ENCODE measurements around the gene AIFM2. TPM values are rescaled to one million over a fixed set of nuclear protein-coding genes. Genes with fewer than 3 reads are reported as not detected.

AIFM2 gene
- total and polyA plus RNA-seq, 10 of the 15 experiments (the other 5 are each of a cell fraction or from before 2014, with no cell fraction given): 4.5 to 30.8 (median 15.6) TPM

GRCh38 chr10:70146489-70147258 is 14.0 kb upstream of the AIFM2 start, which contains the start of gene TYSND1 (continued):
- TF ChIP-seq MYB (IDR thresholded peaks at IDR 0.05; ENCODE audit: borderline replicate concordance, low read depth, low read length): no peak
- peak; percentile 75 for TF ChIP-seq RELB (IDR thresholded peaks at IDR 0.05; ENCODE audit: low read depth)
- no peak for TF ChIP-seq ZNF207 (IDR thresholded peaks at IDR 0.05; ENCODE audit: borderline replicate concordance)
- TF ChIP-seq ZBED1 (IDR thresholded peaks at IDR 0.05; ENCODE audit: borderline replicate concordance): 0 out of 2 replicates have a peak, but pooled peaks have one; percentile 47
- TF ChIP-seq POLR2AphosphoS5 (IDR thresholded peaks at IDR 0.05; ENCODE audit: low read length): peak; percentile 88
- no peak for TF ChIP-seq REST (IDR thresholded peaks at IDR 0.05; ENCODE audit: low read depth, low read length)
- TF ChIP-seq TCF7 (IDR thresholded peaks at IDR 0.05; ENCODE audit: borderline replicate concordance): no peak
- TF ChIP-seq RELA (IDR thresholded peaks at IDR 0.05; ENCODE audit: borderline replicate concordance, partially characterized antibody): no peak
- no peak for TF ChIP-seq CBX5 (IDR thresholded peaks at IDR 0.05; ENCODE audit: low read depth)
- TF ChIP-seq NR2F1 (conservative IDR thresholded peaks at IDR 0.05): no peak; the same call in 1 of the 2 replicates
- TF ChIP-seq KAT2A (conservative IDR thresholded peaks at IDR 0.05; ENCODE audit: control insufficient read depth, low read depth, low read length): no peak
- TF ChIP-seq BRCA1 (IDR thresholded peaks at IDR 0.05; ENCODE audit: low read depth, low read length): no peak
- TF ChIP-seq KDM1A (IDR thresholded peaks at IDR 0.05; ENCODE audit: borderline replicate concordance): no peak
- TF ChIP-seq JUND (IDR thresholded peaks at IDR 0.05; ENCODE audit: low read depth, low read length): peak; percentile 45; the same call in 1 of the 2 replicates
- TF ChIP-seq NFIC (IDR thresholded peaks at IDR 0.05; ENCODE audit: low read depth, low read length): no peak
- TF ChIP-seq MTA2 (IDR thresholded peaks at IDR 0.05; ENCODE audit: low read depth): peak; percentile 47; the same call in 1 of the 2 replicates
- peak; percentile 56; the same call in 1 of the 2 replicates for TF ChIP-seq CHD2 (IDR thresholded peaks at IDR 0.05; ENCODE audit: borderline replicate concordance, low read depth, low read length)
- no peak for TF ChIP-seq SKIL (IDR thresholded peaks at IDR 0.05; ENCODE audit: low read depth, poor library complexity, severe bottlenecking)
- TF ChIP-seq HDGF (IDR thresholded peaks at IDR 0.05): peak; percentile 81
- peak; percentile 34 to 65; a peak in 3 of 4 replicates for TF ChIP-seq IKZF2 (IDR thresholded peaks at IDR 0.05)
- peak; percentile 39; the same call in 1 of the 2 replicates for TF ChIP-seq MXI1 (IDR thresholded peaks at IDR 0.05; ENCODE audit: low read depth, low read length)
- TF ChIP-seq TCF12 (IDR thresholded peaks at IDR 0.05; ENCODE audit: low read depth, low read length): peak; percentile 27; the same call in 1 of the 2 replicates

Measured in GM12878 (cell line).